ENCODE data around the gene RAB3GAP1. TPM values are rescaled to one million over a fixed set of nuclear protein-coding genes. Genes with fewer than 3 reads are reported as not detected.

RAB3GAP1 gene
- total and polyA plus RNA-seq, 3 experiments from 2014 or later: 12.8 to 23.6 (median 22.8) TPM

DNA sequence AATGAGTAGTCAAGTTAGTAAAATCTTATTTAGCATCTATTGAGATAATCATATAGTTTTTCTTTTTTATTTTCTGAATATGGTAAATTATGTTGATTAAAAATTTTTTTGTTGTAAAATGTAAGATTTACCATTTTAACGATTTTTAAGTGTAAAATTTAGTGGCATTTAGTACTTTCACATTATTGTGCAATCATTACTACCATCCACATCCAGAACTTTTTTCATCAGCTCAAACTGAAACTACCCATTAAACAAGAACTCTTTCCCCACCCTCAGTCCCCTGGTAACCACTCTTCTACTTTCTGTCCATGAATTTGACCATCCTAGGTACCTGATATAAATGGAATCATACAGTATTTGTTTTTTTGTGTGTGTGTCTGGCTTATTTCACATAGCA lies 11.1 kb downstream of the RAB3GAP1 start:
- H3K4me3 Mint-ChIP-seq: no peak overlapping the region
- Histone ChIP-seq H3K9me3 (ENCODE audit: low read length) (no peaks in the 10 kb centered on the region), H3K4me1 (ENCODE audit: insufficient read depth, low read length) (no peaks in the 10 kb centered on the region), H3K36me3 (ENCODE audit: insufficient read depth, low read length) (peaks cover 4% of the 10 kb centered on the region), H3K4me3 (ENCODE audit: low read length) (no peak overlapping the region), H3K27me3 (ENCODE audit: insufficient read depth, low read length, poor library complexity, severe bottlenecking) (no peaks in the 10 kb centered on the region), H3K27ac (ENCODE audit: low read depth, low read length) (no peak overlapping the region)
- no peak overlapping the region for H3K27ac Mint-ChIP-seq
- H3K36me3 Mint-ChIP-seq: peaks cover 17 to 56% (median 18%) of the 10 kb centered on the region in 3 donors
- H3K27me3 Mint-ChIP-seq: no peaks in the 10 kb centered on the region
- peaks cover 22 to 50% (median 40%) of the 10 kb centered on the region in 3 donors for H3K4me1 Mint-ChIP-seq
- no peaks in the 10 kb centered on the region for H3K9me3 Mint-ChIP-seq
- CTCF ChIA-PET: no interaction called here
- no peak for DNase-seq
- POLR2A ChIA-PET: no interaction called here

DNA sequence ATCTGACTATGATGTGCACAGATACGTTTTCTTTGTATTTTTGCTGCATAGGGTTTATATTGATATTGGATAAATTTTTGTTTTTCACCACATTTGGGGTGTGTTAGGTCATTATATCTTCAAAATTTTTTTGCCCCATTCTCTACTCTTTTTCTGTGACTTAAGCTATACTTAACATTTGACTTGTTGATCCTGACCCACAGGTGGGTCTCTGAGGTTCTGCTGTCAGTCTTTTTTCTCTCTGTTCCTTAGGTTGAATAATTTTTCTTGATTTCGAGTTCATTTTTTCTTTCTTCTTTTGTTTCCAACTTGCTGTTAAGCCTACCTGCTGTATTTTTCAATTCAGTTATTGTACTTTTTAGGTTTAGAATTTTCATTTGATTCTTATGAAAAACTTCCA lies 12.1 kb downstream of the RAB3GAP1 start:
- ChIA-PET CTCF (no interaction called here), POLR2A (no interaction called here)
- Mint-ChIP-seq H3K36me3 (peaks cover 15 to 57% (median 18%) of the 10 kb centered on the region in 3 donors), H3K9me3 (no peaks in the 10 kb centered on the region), H3K27ac (peak overlapping the region in 2 of 8 donors; percentile 55 to 66), H3K27me3 (no peaks in the 10 kb centered on the region), H3K4me3 (no peak overlapping the region), H3K4me1 (peaks cover 20 to 52% (median 39%) of the 10 kb centered on the region in 3 donors)
- no peaks in the 10 kb centered on the region for H3K27me3 ChIP-seq (ENCODE audit: insufficient read depth, low read length, poor library complexity, severe bottlenecking)
- H3K36me3 ChIP-seq (ENCODE audit: insufficient read depth, low read length): peaks cover 4% of the 10 kb centered on the region
- no peak for DNase-seq
- H3K9me3 ChIP-seq (ENCODE audit: low read length): no peaks in the 10 kb centered on the region
- H3K4me1 ChIP-seq (ENCODE audit: insufficient read depth, low read length): no peaks in the 10 kb centered on the region
- H3K27ac ChIP-seq (ENCODE audit: low read depth, low read length): no peak overlapping the region
- H3K4me3 ChIP-seq (ENCODE audit: low read length): no peak overlapping the region

DNA sequence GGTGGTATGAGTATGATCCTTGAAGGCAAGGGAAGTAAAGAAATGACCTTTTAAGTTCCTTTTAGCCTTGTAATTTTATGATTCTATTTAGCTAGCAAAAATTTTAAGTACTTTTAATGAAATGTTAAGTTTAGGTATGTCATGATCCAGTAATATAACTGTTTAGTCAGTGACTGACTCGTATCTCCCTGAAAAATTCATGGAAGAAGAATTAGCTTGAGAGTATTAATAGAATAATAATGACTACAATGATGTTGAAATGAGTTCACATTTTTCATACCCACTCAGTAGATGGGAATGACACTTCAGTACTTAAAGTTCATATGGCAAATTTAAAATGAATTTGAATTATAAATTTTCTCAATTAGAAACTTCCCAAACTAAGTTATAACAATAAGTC lies 14.6 kb downstream of the RAB3GAP1 start:
- peaks cover 13 to 48% (median 23%) of the 10 kb centered on the region in 3 donors for H3K36me3 Mint-ChIP-seq
- Histone ChIP-seq H3K9me3 (ENCODE audit: low read length) (peaks cover 2% of the 10 kb centered on the region), H3K4me3 (ENCODE audit: low read length) (no peak overlapping the region), H3K36me3 (ENCODE audit: insufficient read depth, low read length) (no peaks in the 10 kb centered on the region), H3K27ac (ENCODE audit: low read depth, low read length) (no peak overlapping the region), H3K4me1 (ENCODE audit: insufficient read depth, low read length) (no peaks in the 10 kb centered on the region), H3K27me3 (ENCODE audit: insufficient read depth, low read length, poor library complexity, severe bottlenecking) (no peaks in the 10 kb centered on the region)
- H3K4me1 Mint-ChIP-seq: peaks cover 28 to 59% (median 43%) of the 10 kb centered on the region in 3 donors
- POLR2A ChIA-PET: no interaction called here
- H3K27me3 Mint-ChIP-seq: no peaks in the 10 kb centered on the region
- H3K9me3 Mint-ChIP-seq: peaks cover 0 to 2% (median 0%) of the 10 kb centered on the region in 5 donors
- CTCF ChIA-PET: no interaction called here
- no peak overlapping the region for H3K27ac Mint-ChIP-seq
- H3K4me3 Mint-ChIP-seq: no peak overlapping the region
- no peak for DNase-seq

DNA sequence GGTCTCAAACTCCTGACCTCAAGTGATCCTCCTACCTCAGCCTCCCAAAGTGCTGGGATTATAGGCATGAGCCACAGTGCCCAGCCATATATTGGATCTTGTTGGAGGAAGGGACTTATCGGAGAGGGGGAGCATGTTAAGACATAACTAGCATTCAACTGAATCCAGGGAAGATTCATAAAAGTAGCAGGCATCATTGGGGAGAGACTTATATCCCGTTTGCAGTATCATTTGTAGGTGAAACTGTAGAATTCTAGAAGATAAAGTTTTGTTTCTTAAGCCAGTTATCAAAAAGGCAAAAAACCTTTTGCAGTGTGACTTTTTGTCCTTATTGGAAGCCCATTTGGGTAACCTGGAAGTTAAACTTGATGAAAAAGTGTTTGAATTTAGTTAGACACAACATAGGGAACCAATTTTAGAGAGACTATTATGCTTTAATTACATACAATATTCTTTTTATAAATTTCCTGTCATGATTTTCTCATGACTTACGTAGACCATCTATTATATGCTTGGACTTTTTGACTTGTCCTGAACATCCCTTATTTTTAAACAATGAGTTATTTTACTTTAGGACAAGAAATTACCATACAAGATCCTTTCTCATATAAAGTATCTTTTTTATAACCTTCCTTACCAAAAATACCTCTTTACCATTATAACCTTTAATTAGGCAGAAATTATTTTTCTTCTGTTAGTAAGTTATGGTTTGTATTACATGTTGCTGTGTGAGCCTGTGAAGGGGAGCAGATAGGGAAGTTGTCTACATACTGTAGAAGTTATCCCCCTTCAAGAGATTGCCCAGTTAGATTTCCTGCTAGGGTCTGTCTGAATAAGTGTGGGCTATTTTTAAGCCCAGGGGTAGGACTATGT lies 20.3 kb downstream of the RAB3GAP1 start:
- no peaks in the 10 kb centered on the region for H3K4me1 ChIP-seq (ENCODE audit: insufficient read depth, low read length)
- no peak overlapping the region for H3K4me3 Mint-ChIP-seq
- no peaks in the 10 kb centered on the region for H3K27me3 ChIP-seq (ENCODE audit: insufficient read depth, low read length, poor library complexity, severe bottlenecking)
- DNase-seq: no peak
- no peaks in the 10 kb centered on the region for H3K27me3 Mint-ChIP-seq
- H3K9me3 ChIP-seq (ENCODE audit: low read length): peaks cover 8% of the 10 kb centered on the region
- CTCF ChIA-PET: no interaction called here
- peaks cover 9 to 31% (median 17%) of the 10 kb centered on the region in 3 donors for H3K36me3 Mint-ChIP-seq
- peaks cover 4 to 12% (median 5%) of the 10 kb centered on the region in 5 donors for H3K9me3 Mint-ChIP-seq
- H3K4me3 ChIP-seq (ENCODE audit: low read length): no peak overlapping the region
- POLR2A ChIA-PET: no interaction called here
- no peaks in the 10 kb centered on the region for H3K36me3 ChIP-seq (ENCODE audit: insufficient read depth, low read length)
- peak overlapping the region in 1 of 8 donors; percentile 44 for H3K27ac Mint-ChIP-seq
- no peak overlapping the region for H3K27ac ChIP-seq (ENCODE audit: low read depth, low read length)
- peaks cover 14 to 44% (median 35%) of the 10 kb centered on the region in 3 donors for H3K4me1 Mint-ChIP-seq

DNA sequence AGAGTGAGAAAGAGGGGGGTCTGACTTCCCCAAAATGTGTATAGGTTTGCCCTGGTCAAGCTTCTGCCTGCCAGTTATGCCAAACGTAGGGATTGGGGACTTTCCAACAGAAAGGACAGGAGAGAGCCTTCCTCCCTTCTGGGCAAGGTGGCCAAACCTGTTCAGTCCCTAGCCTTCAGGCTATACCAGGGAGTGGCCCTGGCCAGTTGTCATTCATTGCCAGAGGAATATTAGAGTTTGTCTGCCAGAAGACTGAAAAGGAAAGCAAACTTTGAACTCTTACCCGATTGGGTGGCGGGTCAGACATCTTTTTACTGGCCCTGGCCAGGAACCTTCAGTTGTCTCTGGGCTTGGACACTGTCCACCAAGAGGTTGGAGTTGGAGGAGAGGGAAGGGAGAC lies 22.1 kb downstream of the RAB3GAP1 start:
- Mint-ChIP-seq H3K27ac (peak overlapping the region in 2 of 8 donors; percentile 16 to 42), H3K27me3 (no peaks in the 10 kb centered on the region)

DNA sequence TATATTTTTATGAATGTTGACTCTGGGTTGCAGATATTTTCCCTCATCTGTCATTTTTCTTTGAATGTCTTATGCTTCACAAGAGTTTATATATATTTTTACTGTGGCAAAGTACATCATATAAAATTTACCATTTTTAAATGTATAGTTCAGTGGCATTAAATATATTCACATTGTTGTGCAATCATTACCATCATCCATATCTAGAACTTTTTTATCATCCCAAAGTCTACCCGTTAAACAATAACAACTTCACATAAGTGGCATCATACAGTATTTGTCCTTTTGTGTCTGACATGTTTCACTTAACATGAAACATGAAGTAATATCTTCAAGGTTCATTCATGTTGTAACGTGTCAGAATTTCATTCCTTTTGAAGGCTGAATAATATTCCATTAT lies 24.5 kb downstream of the RAB3GAP1 start:
- H3K4me1 ChIP-seq (ENCODE audit: insufficient read depth, low read length): no peaks in the 10 kb centered on the region
- Mint-ChIP-seq H3K4me3 (no peak overlapping the region), H3K9me3 (peaks cover 4 to 12% (median 5%) of the 10 kb centered on the region in 5 donors), H3K27me3 (no peaks in the 10 kb centered on the region), H3K4me1 (peaks cover 6 to 36% (median 33%) of the 10 kb centered on the region in 3 donors), H3K36me3 (peaks cover 16 to 31% (median 26%) of the 10 kb centered on the region in 3 donors), H3K27ac (no peak overlapping the region)
- CTCF ChIA-PET: no interaction called here
- POLR2A ChIA-PET: no interaction called here
- no peaks in the 10 kb centered on the region for H3K27me3 ChIP-seq (ENCODE audit: insufficient read depth, low read length, poor library complexity, severe bottlenecking)
- H3K4me3 ChIP-seq (ENCODE audit: low read length): no peak overlapping the region
- peaks cover 8% of the 10 kb centered on the region for H3K9me3 ChIP-seq (ENCODE audit: low read length)
- H3K27ac ChIP-seq (ENCODE audit: low read depth, low read length): no peak overlapping the region
- no peaks in the 10 kb centered on the region for H3K36me3 ChIP-seq (ENCODE audit: insufficient read depth, low read length)
- no peak for DNase-seq

More for the DNA sequence above, 22.1 kb downstream of the RAB3GAP1 start:
- Histone ChIP-seq H3K27me3 (ENCODE audit: insufficient read depth, low read length, poor library complexity, severe bottlenecking) (no peaks in the 10 kb centered on the region), H3K9me3 (ENCODE audit: low read length) (peaks cover 8% of the 10 kb centered on the region), H3K27ac (ENCODE audit: low read depth, low read length) (no peak overlapping the region), H3K4me3 (ENCODE audit: low read length) (no peak overlapping the region), H3K4me1 (ENCODE audit: insufficient read depth, low read length) (no peaks in the 10 kb centered on the region), H3K36me3 (ENCODE audit: insufficient read depth, low read length) (no peaks in the 10 kb centered on the region)
- ChIA-PET CTCF (no interaction called here), POLR2A (no interaction called here)
- no peak for DNase-seq
- peaks cover 14 to 39% (median 38%) of the 10 kb centered on the region in 3 donors for H3K4me1 Mint-ChIP-seq
- H3K9me3 Mint-ChIP-seq: peaks cover 4 to 12% (median 5%) of the 10 kb centered on the region in 5 donors
- peaks cover 12 to 31% (median 20%) of the 10 kb centered on the region in 3 donors for H3K36me3 Mint-ChIP-seq
- H3K4me3 Mint-ChIP-seq: no peak overlapping the region

DNA sequence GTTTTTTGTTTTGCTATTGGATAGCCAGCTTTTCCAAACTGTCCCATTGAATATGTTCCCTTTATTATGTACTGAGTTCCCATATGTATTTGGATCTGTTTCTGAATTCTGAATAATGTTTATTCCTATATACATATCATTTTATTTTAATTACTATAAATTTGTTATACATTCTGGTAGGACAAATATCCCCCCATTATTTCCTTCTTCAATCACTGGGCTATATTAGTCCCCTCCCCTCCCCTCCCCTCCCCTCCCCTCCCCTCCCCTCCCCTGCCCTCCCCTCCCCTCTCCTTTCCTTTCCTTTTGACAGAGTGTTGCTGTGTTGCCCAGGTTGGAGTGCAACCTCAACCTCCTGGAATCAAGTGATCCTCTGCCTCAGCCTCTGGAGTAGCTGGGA lies 26.3 kb downstream of the RAB3GAP1 start:
- ChIA-PET CTCF (no interaction called here), POLR2A (no interaction called here)
- Mint-ChIP-seq H3K4me3 (no peak overlapping the region), H3K9me3 (no peaks in the 10 kb centered on the region), H3K27me3 (no peaks in the 10 kb centered on the region), H3K36me3 (peaks cover 11 to 36% (median 23%) of the 10 kb centered on the region in 3 donors), H3K27ac (no peak overlapping the region), H3K4me1 (peaks cover 6 to 29% (median 23%) of the 10 kb centered on the region in 3 donors)
- H3K4me3 ChIP-seq (ENCODE audit: low read length): no peak overlapping the region
- H3K27me3 ChIP-seq (ENCODE audit: insufficient read depth, low read length, poor library complexity, severe bottlenecking): no peaks in the 10 kb centered on the region
- H3K36me3 ChIP-seq (ENCODE audit: insufficient read depth, low read length): peaks cover 4% of the 10 kb centered on the region
- DNase-seq: no peak
- H3K4me1 ChIP-seq (ENCODE audit: insufficient read depth, low read length): no peaks in the 10 kb centered on the region
- no peaks in the 10 kb centered on the region for H3K9me3 ChIP-seq (ENCODE audit: low read length)
- no peak overlapping the region for H3K27ac ChIP-seq (ENCODE audit: low read depth, low read length)

DNA sequence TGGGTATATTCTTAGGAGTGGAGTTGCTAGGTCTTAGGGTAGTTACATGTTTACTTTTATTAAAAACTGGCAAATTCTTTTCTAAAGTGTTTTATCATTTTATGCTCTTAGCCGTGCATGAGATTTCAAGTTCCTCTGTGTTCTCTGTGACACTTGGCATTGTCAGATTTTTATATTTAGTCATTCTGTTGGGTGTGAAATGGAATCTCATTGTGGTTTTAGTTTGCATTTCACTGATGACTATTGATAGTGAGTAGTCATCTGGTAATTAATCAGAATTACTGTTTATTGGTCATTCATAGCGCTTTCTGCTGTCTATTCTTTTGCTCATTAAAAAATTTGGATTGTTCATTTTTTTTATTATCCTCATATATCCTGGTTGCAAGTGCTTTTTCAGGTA lies 34.1 kb downstream of the RAB3GAP1 start:
- Histone ChIP-seq H3K36me3 (ENCODE audit: insufficient read depth, low read length) (peaks cover 4% of the 10 kb centered on the region), H3K27ac (ENCODE audit: low read depth, low read length) (no peak overlapping the region)
- peaks cover 8 to 38% (median 37%) of the 10 kb centered on the region in 3 donors for H3K36me3 Mint-ChIP-seq

More for the DNA sequence above, 34.1 kb downstream of the RAB3GAP1 start:
- Mint-ChIP-seq H3K9me3 (peaks cover 0 to 6% (median 0%) of the 10 kb centered on the region in 5 donors), H3K4me1 (peaks cover 18 to 31% (median 27%) of the 10 kb centered on the region in 3 donors), H3K27me3 (no peaks in the 10 kb centered on the region), H3K27ac (no peak overlapping the region), H3K4me3 (no peak overlapping the region)
- CTCF ChIA-PET: no interaction called here
- no peak overlapping the region for H3K4me3 ChIP-seq (ENCODE audit: low read length)
- H3K9me3 ChIP-seq (ENCODE audit: low read length): no peaks in the 10 kb centered on the region
- H3K27me3 ChIP-seq (ENCODE audit: insufficient read depth, low read length, poor library complexity, severe bottlenecking): no peaks in the 10 kb centered on the region
- no peak for DNase-seq
- POLR2A ChIA-PET: no interaction called here
- no peaks in the 10 kb centered on the region for H3K4me1 ChIP-seq (ENCODE audit: insufficient read depth, low read length)
